SKM-1 treated with dmso at 0.1 percent for 144 hours (cell line): ENCODE measurements around the gene TP53AIP1.

ENCODE experiments used
- DNase-seq: peaks from one replicate; lab custom pipeline; 2025; ENCODE audit not compliant: unreplicated experiment; lab: John Stamatoyannopoulos, UW

TP53AIP1 gene

DNA sequence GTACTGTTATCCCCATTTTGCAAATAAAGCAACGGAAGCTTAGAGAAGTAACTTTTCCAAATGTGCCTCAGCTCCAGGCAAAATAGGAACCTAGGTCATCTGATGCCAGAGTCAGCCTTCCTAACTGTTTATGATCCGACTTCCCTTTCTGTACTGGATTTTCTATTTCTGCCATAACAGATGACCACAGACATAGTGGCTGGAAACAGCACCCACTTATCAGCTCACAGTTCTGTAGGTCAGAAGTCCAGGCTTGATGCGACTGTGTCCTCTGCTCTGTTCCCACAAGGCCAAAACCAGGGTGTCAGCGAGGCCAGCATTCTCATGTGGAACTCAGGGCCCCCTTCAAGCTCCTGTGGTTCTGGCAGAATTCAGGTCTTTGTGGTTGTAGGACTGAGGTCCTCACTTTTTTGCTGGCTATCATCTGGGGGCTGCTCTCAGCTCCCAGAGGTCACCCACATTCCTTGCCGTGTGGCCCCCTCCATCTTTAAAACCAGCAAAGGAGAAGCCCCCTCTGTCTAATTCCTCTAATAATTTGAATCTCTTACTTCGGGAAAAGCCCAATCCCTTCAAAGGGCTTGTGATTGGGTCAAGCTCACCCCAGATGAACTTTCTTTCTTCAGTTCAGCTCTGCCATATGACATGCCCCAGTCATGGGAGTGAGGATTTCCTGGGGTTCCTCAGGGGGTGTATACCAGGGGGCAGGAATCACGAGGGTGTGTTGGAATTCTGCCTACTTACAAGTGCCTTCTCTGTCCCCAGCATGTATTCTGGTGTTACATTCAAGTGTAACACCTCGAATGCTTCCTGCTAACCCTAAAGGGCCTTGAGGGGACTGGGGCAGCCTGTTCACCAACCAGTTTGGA is 36.3 kb downstream of the TP53AIP1 start:
- DNase-seq: peak; percentile 37

DNA sequence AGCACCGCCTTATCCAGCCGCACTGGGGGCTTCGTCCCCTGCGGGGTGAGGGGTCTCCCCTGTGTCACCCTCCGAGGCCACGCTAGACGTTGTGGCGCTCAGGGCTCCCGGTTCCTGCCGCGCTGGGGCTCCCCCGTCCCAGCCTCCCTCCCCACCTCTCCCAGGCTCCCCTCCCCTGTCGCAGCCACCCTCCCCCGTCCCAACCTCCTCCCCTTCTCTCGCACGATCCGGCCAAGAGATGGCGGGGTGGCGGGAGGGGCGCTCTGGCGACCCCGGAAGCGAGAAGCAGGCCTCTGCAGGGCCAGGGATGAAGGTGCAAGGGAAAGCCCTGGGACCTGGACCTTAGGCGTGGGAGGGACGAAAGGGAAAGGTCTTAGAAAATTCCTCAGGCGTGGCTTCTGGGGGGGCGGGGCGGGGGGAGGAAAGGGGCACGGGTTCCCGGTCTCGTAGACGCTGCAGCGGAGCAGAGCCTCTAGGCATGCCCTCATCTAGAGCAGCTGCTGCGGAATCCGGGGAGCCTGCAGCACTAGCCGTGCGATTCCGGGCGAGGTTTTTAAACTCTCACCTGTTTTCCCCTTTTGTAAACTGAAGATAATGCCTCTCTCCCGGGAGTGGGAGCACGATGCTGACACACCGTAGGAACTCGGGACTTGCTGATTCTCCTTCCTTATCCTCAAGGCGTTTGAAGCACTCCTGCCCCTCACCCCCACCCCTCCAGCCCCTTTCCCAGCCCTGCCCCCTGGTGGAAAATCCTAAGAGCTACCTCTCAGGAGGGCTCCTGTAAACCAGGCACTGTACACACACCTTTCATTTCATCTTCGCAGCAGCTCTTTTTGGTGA is 37.1 kb downstream of the TP53AIP1 start:
- peak; percentile 37 for DNase-seq

DNA sequence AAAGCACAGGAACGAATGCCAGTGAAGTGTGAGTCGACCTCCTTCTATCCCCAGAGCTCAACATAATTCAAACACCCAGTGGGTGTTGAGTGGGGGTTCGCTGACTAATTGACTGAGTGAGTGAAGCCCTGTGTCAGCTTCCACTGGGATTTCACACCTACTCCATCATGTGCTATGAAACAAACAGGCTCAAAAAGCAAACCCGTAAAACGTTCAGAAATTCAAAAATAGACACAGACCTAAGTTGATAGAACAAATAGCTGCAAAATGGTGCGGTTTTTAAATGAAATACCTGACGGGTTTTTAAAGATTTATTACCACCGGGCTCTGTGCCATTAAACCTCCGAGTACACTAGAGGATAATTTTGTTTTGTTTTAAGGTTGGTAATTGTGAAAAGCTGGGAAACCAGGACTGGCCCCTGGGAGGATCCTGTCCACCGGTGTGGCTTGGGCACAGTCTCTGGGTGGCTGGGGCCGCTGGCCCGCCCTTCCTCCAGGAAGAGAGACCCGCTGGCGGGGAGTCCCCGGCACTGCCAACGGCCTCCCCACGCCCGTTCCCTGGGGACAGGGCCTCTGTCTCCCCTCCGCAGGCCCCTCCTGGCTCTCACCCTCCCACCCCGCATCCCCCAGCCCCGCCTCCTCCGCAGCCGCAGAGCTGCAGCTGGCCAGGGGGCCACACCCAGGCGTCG is 37.9 kb downstream of the TP53AIP1 start:
- DNase-seq: no peak

DNA sequence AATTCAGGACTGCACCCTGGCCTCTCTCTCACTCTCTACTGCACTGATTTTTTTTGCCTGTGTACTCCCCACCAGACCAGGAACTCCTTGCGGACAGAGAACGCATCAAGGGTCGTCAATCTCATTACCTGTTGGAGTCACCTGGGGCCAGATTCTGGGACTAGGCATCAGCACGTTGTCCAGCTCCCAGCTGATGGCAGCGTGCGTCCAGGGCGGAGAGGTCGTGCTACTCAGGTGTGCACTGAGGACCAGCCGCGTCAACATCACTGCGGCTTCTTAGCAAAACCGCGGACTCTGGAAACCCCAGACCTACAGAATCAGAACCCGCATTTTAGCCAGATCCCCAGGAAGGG is 38.4 kb downstream of the TP53AIP1 start:
- no peak for DNase-seq

DNA sequence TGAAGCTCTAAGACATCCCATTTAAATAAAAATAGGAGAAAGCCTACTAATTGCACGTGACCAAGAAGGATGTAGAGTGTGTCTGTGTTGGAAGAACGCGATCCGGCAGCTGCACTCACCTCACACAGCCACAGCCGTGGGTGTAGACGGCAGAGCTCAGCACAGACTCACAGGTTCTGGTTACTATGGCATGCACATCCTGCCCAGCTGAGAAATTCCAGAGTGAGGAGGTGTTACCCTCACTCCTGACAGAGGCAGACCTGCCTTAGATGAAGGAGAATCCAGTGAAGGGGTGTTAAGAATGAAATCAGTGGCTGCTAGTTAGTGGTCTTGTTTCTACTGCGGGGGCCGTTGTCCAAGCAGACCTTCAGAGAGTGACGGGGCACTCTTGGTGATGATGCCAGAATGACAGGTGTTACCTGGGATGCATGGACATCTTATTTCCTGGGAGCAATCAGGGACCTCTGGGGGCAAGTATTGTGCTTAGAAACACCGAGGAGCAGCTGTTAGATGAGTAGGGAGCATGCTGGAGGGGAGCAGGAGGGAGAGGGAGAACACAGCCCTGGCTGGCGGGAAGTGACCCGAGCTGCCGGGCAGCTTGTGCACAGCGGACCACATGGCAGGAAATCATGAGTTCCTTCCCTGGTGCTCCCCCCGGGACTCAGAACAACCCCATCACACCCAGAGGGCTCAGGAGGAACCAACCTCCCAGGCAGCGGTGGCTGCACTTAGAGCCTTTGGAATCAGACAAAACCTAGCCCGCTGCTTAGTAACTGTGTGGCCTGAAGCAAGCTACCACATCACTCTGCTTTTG is 39.2 kb downstream of the TP53AIP1 start:
- DNase-seq: no peak

DNA sequence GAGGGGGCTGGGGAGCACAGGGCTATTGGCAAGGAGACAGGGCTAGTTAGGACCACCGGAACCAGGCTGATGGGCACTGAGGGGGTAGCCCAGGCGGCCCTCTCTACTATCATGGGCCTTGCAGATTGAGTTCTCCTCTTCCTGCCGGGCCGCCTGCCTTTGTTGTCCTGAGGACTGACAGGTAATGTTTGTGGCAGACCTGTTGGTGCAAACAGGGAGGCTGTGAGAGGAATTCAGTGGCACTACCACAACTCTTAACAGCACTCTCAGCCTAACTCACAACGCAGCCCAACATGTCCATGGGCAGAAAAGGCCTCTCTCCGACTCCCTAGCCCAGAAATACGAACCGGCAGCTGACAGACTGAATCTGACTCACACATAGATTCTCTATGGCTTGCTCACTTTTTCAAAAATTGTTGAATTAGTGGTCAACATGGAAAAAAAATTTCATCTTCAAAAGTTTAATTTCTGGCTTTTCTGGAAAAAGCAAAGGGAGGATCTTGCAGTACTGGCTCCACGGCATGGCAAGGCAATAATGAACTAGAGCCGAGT is 40.1 kb downstream of the TP53AIP1 start:
- DNase-seq: no peak

DNA sequence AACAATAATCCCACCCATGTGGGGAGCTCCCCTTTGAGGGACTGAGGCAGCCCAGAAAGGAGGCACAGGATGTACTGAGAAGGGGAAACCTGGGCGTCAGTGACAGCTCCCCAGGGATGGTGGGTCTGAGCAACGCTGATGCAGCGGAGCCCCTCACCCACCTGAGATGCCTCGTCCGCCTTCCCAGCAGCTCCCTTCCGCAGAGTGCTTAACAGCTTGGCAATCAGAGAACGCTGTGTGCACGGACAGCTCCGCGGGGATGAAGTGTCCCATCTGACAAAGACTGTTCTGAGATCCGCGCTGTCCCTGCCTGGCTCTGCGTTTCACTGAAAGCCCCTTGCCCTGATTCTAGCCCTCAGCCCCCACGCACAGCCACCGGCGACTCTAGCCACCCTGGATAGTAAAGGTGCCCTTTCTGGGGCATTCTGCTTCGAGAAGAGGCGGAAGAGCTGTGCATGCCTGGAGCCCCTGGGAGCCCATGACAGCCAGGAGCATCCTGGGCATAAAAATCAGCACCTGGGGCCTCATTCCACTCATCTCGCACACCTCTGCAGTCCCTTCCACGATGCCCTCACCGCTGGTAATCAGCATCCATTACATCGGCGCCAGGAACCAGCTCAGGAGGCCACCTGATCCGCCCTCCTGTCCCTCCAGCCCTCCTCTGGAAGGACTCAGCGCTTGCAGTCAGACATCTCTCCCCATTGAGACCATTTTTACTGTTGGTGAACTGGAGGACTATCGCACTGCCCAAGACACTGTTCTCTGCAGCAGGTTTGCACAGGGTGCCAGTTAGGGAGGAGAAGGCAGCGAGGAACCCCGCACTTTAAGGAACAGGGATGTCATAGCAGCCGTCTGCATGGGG is 40.8 kb downstream of the TP53AIP1 start:
- DNase-seq: no peak

DNA sequence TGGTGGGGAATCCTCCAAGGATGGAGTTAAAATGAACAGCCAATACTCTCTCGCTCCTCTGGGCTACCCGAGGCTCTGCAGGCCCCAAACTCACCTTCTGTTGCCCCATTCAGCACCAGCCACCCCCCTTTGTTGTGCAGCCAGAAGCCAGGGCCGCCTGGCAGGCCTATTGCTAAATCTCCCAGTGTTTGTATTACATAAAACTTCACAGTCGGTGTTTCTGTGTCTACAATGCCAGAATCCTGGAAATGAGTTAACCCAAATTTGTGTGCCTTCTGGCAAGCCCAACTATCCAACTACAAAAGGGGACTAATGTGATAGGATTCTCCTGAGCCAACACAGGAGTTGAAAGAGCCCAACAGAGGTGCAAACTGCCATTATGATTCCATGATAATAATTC is 42.2 kb downstream of the TP53AIP1 start:
- DNase-seq: no peak

DNA sequence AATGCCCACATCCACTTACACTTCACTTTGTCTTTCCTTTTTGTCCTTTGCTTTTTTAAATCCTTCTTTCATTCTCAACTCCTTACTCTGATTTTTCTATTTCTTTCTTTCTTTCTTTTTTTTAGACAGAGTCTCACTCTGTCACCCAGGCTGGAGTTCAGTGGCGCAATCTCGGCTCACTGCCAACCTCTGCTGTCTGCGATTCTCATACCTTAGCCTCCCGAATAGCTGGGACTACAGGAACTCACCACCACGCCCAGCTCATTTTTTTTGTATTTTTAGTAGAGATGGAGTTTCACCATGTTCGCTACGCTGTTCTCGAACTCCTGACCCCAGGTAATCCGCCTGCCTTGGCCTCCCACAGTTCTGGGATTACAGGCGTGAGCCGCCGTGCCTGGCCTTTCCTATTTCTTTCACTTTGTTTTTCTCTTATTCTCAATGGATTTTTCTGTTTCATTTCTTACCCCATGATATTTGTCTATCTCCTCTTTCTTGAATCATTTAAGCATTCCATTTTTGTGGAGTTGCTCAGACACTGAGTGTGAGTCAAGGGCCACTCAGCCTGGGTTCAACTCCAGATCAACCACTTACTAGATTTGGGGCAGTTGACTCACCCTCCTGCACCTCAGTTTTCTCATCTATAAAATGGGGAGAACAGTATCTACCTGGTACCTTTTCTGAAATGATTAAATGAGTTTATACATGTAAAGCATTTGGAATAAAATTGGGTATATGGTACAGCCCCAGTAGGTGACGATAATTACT is 43.9 kb downstream of the TP53AIP1 start:
- DNase-seq: no peak

DNA sequence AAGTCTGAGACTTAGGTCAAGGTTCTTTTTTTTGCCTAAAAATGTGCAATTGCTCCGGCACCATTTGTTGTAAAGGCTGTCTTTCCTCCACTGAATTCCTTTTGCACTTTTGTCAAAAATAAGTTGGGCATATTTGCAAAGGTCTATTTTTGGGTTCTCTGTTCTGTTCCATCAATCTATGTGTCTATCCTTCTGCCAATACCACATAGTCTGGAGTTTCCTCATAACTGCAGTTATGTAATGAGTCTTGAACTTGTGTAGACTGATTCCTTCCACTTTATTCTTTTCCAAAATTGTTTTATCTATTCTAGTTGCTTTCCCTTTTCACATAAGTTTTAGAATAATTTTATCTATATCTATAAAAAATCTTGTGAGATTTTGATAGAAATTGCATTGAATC is 44.8 kb downstream of the TP53AIP1 start:
- no peak for DNase-seq

DNA sequence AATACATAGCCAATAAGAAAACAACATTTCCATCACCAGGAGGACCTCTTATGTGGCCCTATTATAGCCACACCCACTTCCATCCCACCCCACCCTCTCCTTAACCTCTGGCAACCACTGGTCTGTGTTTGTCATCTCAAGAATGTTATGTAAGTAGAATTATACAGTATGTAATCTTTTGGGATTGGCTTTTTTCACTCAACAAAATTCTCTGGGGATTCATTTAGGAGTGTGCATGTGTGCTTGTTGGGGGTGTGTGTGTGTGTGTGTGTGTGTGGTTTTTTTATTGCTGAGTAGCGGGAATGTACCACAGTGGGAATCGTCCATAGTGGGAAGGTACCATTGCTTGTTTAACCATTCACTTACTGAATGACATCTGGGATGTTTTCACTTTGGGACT is 46.3 kb downstream of the TP53AIP1 start:
- no peak for DNase-seq

DNA sequence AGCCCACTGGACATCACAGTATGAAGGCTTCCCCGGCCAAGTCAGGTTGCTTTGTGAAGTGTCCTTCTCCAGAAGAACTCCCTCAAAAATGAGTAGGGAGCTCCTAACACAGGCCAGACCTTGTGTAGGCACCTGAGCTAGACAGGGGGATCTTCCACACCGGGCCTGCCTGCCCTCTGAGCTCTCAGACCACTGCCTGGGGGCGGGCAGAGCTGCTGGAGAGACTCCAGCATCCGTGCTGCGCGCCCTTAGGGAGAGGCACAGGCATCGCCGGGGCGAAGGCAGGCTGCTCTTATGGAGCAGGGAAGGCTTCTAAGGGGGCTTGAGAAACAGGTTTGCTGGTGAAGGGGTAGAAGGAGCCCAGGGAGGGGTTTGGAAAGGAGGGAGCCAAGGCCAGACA is 47.1 kb downstream of the TP53AIP1 start:
- DNase-seq: no peak

DNA sequence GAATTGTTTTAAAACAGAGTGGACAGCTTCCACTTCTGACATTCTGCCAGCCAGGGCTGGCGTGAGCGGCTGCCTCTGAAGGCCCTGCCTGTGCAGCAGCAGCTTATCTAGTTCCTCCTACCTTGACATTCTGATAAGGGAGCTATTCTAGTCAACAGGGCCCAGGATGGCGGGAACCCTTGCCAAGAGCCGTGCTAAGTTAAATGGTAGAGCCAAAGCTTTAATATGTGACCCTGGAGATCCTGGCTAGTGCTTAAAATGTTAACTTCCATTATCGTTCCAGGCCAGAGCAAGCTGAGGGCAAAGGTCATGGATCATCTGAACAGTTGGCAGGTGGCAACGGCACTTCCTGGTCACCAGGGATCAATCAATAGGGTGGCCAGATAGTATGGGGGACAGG is 48.0 kb downstream of the TP53AIP1 start:
- no peak for DNase-seq

DNA sequence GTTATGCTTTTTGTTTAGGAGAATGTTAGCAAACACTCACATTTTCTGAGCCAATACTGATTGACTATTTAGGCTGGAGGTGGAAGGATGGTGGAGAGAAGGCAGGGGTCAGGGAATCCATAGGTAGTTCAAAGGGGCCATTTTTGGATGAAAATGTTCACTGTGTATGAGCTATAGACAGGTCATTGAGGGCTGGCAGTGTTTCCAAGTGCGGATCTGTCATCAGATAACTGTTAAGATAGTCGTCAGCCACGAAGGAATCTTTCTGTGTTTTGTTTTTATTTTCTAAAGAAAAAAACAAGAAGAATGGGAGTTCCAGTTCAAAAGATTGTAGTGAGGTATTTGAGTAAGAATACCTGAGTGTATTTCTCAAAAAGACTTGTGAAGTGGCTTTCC is 48.4 kb downstream of the TP53AIP1 start:
- no peak for DNase-seq

DNA sequence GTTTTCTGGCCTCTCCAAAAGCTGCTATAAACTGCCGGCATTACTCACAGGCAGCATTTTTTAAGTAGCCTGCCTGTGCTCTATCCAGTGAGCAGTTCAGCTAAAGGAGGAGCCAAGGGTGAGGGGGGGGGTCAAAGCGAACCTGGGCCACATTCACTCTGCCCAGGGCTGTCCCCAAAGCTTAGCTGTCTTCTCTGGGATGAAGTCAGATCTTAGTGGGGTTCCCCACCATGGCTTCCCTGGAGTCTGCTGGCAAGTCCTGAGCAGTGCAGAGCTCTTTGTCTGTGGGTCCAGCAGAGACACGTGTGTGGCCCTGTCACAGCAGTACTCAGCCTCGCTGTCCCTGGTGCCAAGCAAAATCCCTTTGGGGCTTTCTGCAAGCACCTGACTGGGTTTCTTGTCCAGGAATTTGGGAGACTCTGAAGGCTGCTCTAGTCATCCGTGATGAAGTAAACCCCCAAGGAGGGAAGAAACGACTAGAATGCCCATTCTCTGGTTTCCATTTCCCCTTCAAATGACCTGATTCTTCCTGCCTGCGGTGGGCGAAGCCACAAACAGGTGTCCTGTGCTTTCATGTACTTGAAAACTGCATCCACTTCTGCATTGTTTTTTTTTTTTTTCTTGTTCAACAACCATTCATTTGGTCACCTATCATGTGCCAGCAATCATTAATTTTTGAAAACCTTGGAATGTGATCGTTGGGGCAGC is 48.9 kb downstream of the TP53AIP1 start:
- DNase-seq: no peak

DNA sequence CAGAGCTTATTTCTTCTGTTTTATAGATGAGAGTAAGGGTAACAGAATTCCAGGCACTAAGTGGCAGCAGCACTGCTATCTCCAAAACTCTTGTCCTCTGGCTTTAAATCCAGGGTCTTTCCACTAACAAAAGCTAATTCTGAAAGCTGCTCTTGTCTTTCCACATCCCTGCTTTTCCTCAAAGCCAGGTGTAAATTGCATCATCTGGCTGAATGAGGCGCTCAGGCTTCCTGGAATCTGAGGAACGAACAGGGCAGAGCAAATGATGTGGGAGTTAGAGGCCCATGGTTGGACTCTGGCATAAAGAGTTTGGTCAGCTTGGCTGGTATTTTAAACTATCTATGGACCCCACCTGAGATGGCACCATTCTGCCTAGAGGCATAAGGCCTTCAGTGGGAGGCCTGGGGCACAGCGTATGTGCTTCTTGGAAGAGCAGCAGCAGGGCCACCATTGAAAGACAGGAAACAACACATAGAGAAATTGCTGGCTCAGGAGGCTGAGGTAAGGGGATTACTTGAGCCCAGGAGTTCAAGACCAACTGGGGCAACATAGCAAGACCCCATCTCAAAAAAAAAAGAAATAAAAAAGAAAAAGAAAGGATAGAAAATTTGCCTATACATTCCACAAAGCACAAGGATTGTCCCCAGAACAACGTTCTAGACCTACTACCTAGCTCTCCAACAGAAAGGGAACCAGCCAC is 49.7 kb downstream of the TP53AIP1 start:
- no peak for DNase-seq

DNA sequence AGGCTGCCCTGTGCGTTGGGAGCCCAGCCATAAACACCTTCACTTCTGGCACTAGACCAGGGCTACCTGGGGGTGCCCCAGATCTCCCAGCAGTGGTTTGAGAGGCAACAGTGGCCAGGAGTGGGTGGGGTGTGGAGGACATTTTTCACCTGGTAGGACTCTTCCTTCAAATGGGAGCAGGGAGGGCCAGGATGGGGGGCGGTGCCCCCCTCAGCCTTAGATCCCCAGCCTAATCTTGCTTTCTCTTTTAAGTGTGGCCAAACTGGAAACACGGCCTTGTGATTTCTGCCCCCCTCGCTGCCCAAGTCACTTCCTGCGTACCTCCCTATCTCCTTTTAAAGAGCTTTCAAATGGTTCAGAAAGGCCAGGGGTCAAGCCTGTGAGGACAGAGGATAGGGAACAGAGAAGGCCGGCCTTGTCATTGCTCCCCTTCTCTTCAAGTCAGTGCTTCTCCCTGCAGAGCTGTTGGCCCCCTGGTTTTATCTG is 50.7 kb downstream of the TP53AIP1 start:
- DNase-seq: no peak
